Spinal cord (tissue), 10 donors: Measurements from ENCODE around the gene HAGH. TPM values are rescaled to one million over a fixed set of nuclear protein-coding genes. Genes with fewer than 3 reads are reported as not detected.
A peak's percentile ranks its signal among the peaks of the same experiment; 100 is the strongest.
"Not testable (repeated sequence)": the region's sequence is repeated elsewhere in the genome, so short reads cannot be mapped to it uniquely, and the experiment has no call there.

Experiments used
- DNase-seq, 6 donors: peaks; one replicate each; pipeline versions ENCODE4 v3.0.0 to v3.0.0-alpha.2; 2013 to 2015; ENCODE audit warnings: low spot score in 6 of 6, low read depth in 4 of 6
- H3K27ac ChIP-seq: one replicate; pipeline ENCODE4 v1.5.1; 2013; ENCODE audit warnings: low read depth, low read length, control low read depth
- H3K27me3 ChIP-seq: one replicate; pipeline ENCODE4 v1.6.1; 2013; ENCODE audit warnings: low read length; ENCODE audit not compliant: control insufficient read depth, insufficient read depth
- H3K36me3 ChIP-seq: one replicate; pipeline ENCODE4 v1.6.1; 2013; ENCODE audit warnings: low read length; ENCODE audit not compliant: control insufficient read depth, insufficient read depth
- H3K4me1 ChIP-seq: one replicate; pipeline ENCODE4 v1.6.1; 2013; ENCODE audit warnings: low read length; ENCODE audit not compliant: control insufficient read depth, insufficient read depth
- H3K4me3 ChIP-seq: one replicate; pipeline ENCODE4 v1.5.1; 2013; ENCODE audit warnings: low read depth, low read length, control low read depth
- H3K9me3 ChIP-seq: one replicate; pipeline ENCODE4 v1.6.1; 2013; ENCODE audit warnings: low read length; ENCODE audit not compliant: control insufficient read depth, insufficient read depth
- WGBS: methylation state at CpG from one replicate; pipeline ENCODE4 v1.1.5; 2013; ENCODE audit warnings: missing lambda C conversion rate; ENCODE audit not compliant: insufficient coverage; 5-methylcytosine and 5-hydroxymethylcytosine counted together
- polyA plus RNA-seq, 2 donors: library from polyadenylated mRNA; unstranded; fragments of 120-200 nt; gene quantifications; one replicate each; pipeline ENCODE4 v1.2.1, GENCODE V29; 2013; ENCODE audit not compliant: insufficient read length in 2 of 2
- total RNA-seq, 2 donors: library from RNA; depleted of rRNA in 1 of 2; stranded (reverse); fragments of 120-200 nt in 1 of 2; fragments of >200 nt in 1 of 2; gene quantifications; one replicate each; pipeline versions ENCODE4 v1.2.3 to v1.2.4, GENCODE V29; 2013 to 2014
- donor health status: healthy.

HAGH gene
- total and polyA plus RNA-seq, 4 donors: 68.6 to 99.3 (median 90.8) TPM

GRCh38 chr16:1815461-1815860, 11.2 kb downstream of the HAGH start:
- 97% methylated on average over 4 of the region's 11 CpGs for WGBS
- H3K27ac ChIP-seq: peak overlapping the region; percentile 15
- H3K4me3 ChIP-seq: no peak overlapping the region
- no peak for DNase-seq
- H3K9me3 ChIP-seq: no peaks in the 10 kb centered on the region
- H3K4me1 ChIP-seq: no peaks in the 10 kb centered on the region
- peaks cover 73% of the 10 kb centered on the region for H3K36me3 ChIP-seq
- no peaks in the 10 kb centered on the region for H3K27me3 ChIP-seq

GRCh38 chr16:1812732-1813163, 13.9 kb downstream of the HAGH start:
- H3K27ac ChIP-seq: no peak overlapping the region
- H3K36me3 ChIP-seq: peaks cover 73% of the 10 kb centered on the region
- WGBS: 33% methylated on average over 7 of the region's 17 CpGs

DNA sequence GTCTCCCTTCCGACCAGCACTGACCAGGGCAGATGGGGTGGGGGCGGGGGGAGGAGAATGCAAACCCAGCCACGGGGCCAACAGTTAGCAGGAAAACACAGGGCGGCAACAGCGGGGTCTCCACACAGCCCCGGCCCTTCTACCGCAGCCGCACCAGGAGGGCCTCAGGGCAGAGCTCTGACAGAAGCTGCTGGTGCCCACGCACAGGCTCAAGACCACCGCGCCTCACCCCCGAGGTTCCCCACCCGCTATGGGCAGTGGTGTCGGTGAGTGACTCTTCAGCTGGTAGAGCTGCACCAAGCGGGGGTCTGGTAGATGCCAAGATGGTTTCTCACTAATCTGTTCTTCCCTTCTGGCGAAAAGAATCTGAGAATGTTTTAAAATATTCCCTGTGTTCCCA, 16.1 kb downstream of the HAGH start:
- 96% methylated on average over 15 of the region's 16 CpGs for WGBS
- H3K36me3 ChIP-seq: peaks cover 63% of the 10 kb centered on the region
- no peak overlapping the region for H3K4me3 ChIP-seq
- no peak for DNase-seq
- no peaks in the 10 kb centered on the region for H3K9me3 ChIP-seq
- no peak overlapping the region for H3K27ac ChIP-seq
- no peaks in the 10 kb centered on the region for H3K4me1 ChIP-seq
- no peaks in the 10 kb centered on the region for H3K27me3 ChIP-seq

More at GRCh38 chr16:1812732-1813163, 13.9 kb downstream of the HAGH start:
- no peak overlapping the region for H3K4me3 ChIP-seq
- no peaks in the 10 kb centered on the region for H3K27me3 ChIP-seq
- DNase-seq: peak in 2 of 6 donors; percentile 19 to 34
- no peaks in the 10 kb centered on the region for H3K9me3 ChIP-seq
- H3K4me1 ChIP-seq: no peaks in the 10 kb centered on the region

GRCh38 chr16:1810106-1810505, 16.5 kb downstream of the HAGH start:
- DNase-seq: no peak
- Histone ChIP-seq H3K9me3 (no peaks in the 10 kb centered on the region), H3K36me3 (peaks cover 63% of the 10 kb centered on the region), H3K4me3 (no peak overlapping the region), H3K27me3 (no peaks in the 10 kb centered on the region), H3K27ac (no peak overlapping the region), H3K4me1 (no peaks in the 10 kb centered on the region)
- 100% methylated on average over 8 of the region's 16 CpGs for WGBS

DNA sequence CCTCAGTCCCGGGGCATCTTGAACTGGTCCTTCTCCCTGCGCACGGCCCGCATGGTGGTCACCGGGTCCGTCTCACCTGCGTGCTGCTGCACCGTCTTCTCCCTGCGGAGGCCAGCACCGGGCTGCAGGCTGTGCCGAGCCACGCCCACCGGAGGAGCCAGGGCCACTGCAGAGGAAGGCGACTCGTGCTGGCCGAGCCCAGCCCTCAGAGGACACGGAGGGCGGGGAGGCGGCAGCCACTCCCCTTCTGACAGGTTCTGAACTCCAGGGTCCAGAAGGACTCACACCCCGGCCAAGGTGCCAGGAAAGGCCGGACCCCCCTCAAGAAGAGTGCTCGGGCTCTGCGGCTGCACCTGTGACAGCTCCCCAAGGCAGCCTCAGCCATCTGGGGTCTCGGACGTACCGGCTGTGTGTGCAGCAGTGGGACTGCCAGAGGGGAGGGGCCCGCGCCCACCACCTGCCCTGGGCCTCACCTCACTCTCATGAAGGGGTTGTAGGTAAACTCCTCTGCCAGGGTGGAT, 17.3 kb downstream of the HAGH start:
- Histone ChIP-seq H3K27ac (no peak overlapping the region), H3K4me3 (no peak overlapping the region), H3K9me3 (no peaks in the 10 kb centered on the region), H3K36me3 (peaks cover 63% of the 10 kb centered on the region), H3K27me3 (no peaks in the 10 kb centered on the region), H3K4me1 (no peaks in the 10 kb centered on the region)
- DNase-seq: no peak
- 69% methylated on average over 25 of the region's 28 CpGs for WGBS

DNA sequence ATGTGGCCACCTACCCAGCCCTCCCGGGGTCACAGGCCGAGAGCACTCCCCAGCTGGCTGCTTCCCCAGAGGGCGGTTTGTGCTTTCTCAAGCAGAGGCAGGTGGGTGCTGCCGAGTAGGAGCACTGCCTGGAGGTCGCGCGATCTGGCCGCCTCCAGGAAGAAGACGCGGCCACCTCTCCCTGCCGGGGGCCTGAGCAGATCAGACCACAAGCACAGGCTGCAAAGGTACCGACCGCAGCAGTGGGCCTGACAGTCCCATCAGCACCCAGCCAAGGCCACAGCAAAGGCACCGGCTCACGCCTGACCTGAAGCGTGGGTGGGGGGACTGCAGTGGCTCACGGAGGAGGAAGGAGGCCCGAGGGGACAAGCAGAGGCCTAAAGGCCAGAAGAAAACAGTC, 17.9 kb downstream of the HAGH start:
- WGBS: 79% methylated on average over 17 of the region's 18 CpGs
- DNase-seq: no peak
- Histone ChIP-seq H3K4me1 (no peaks in the 10 kb centered on the region), H3K36me3 (peaks cover 57% of the 10 kb centered on the region), H3K4me3 (no peak overlapping the region), H3K27me3 (no peaks in the 10 kb centered on the region), H3K9me3 (no peaks in the 10 kb centered on the region), H3K27ac (no peak overlapping the region)

- DNase-seq: no peak
- H3K4me1 ChIP-seq: no peaks in the 10 kb centered on the region
- no peaks in the 10 kb centered on the region for H3K9me3 ChIP-seq
- peaks cover 50% of the 10 kb centered on the region for H3K36me3 ChIP-seq
- H3K4me3 ChIP-seq: no peak overlapping the region
- H3K27ac ChIP-seq: no peak overlapping the region
- no peaks in the 10 kb centered on the region for H3K27me3 ChIP-seq
- WGBS: 85% methylated on average over 10 of the region's 10 CpGs
Observed at GRCh38 chr16:1807626-1808025, 19.0 kb downstream of the HAGH start.

GRCh38 chr16:1800701-1801100, 25.9 kb downstream of the HAGH start:
- no peak for DNase-seq
- Histone ChIP-seq H3K36me3 (peaks cover 5% of the 10 kb centered on the region), H3K9me3 (peaks cover 5% of the 10 kb centered on the region), H3K27ac (no peak overlapping the region), H3K4me1 (no peaks in the 10 kb centered on the region), H3K4me3 (no peak overlapping the region), H3K27me3 (no peaks in the 10 kb centered on the region)
- WGBS: 80% methylated on average over 10 of the region's 10 CpGs

DNA sequence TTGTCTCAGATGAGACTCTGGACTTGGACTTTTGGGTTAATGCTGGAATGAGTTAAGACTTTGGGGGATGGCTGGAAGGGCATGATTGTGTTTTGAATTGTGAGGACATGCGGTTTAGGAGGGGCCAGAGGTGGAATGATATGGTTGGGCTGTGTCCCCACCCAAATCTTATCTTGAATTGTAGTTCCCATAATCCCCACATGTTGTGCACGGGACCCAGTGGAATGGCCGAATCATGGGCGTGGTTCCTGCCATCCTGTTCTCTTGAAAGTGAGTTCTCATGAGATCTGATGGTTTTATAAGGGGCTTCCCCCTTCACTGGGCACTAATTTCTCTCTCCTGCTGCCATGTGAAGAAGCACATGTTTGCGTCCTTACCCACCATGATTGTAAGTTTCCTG, 27.4 kb downstream of the HAGH start:
- WGBS: no CpG with 5 or more reads among the region's 5 CpGs
- DNase-seq, H3K4me3 ChIP-seq, H3K9me3 ChIP-seq, H3K4me1 ChIP-seq, H3K27me3 ChIP-seq, H3K27ac ChIP-seq: not testable (repeated sequence)
- H3K36me3 ChIP-seq: peaks cover 10% of the 10 kb centered on the region

DNA sequence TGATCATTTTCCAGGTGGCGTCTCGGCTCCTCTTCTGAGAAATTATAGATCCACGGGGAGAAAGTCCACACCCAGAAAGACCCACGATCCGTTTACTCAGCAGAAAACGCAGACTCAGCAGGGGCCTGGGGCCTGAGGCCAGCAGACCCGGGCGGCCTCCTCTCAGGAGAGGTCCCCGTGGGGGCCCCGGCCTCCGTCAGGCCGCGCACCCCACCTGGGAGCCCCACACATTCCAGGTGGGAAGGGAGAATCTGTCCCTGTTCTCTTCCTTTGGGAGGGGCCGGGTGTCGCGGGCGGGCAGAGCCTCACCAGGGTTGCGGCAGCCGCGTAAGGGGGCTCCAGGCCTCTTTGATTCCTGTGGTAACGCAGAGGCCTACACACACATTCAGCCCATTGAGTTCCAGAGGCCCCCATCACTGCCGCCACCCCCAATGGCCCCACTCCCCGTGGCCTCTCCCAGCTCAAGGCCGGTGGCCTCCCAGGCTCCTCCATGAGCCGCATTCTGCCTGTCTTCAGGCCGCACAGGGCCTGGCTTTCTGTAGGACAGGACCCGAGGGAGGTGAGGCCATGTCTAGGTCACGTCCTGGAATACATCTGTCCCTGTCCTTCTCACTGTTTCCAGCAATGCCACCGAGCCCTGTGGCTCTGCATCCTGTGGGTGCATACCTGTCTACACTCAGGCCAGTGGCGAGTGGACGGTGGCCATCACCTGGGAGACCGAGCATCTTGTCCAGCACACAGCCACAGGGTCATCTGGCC, 31.5 kb downstream of the HAGH start:
- no peaks in the 10 kb centered on the region for H3K27me3 ChIP-seq
- WGBS: 84% methylated on average over 27 of the region's 32 CpGs
- DNase-seq: no peak
- H3K9me3 ChIP-seq: peaks cover 5% of the 10 kb centered on the region
- H3K27ac ChIP-seq: no peak overlapping the region
- H3K4me1 ChIP-seq: no peaks in the 10 kb centered on the region
- no peak overlapping the region for H3K4me3 ChIP-seq
- H3K36me3 ChIP-seq: peaks cover 52% of the 10 kb centered on the region
